CD4-positive, alpha-beta T cell treated with Interleukin-17A for 1 hour (primary cell): ENCODE data around the gene GPR119.
"Not testable (repeated sequence)": the region's sequence is repeated elsewhere in the genome, so short reads cannot be mapped to it uniquely, and the experiment has no call there.

ENCODE experiments used
- DNase-seq: peaks from one replicate; pipeline ENCODE4 v3.0.0-alpha.2; 2020

Gene GPR119

GRCh38 chrX:130338869-130339268, 46.6 kb downstream of the GPR119 start:
- not testable (repeated sequence) for DNase-seq

GRCh38 chrX:130336531-130336930, 48.9 kb downstream of the GPR119 start:
- DNase-seq, result no peak
